Daoy (cell line): ENCODE results near the gene SLC26A1. TPM values are rescaled to one million over a fixed set of nuclear protein-coding genes. Genes with fewer than 3 reads are reported as not detected.

Source experiments
- total RNA-seq: library from RNA; depleted of rRNA; stranded (reverse); fragments of >200 nt; shearing (Covaris generic); gene quantifications from 2 replicates; pipeline ENCODE4 v1.2.3, GENCODE V29; 2014; rRNA removed

The SLC26A1 gene
- total RNA-seq, 1 experiment from 2014 or later, result 0.57 TPM

Other genes starting within 250 kb of the SLC26A1 start
- not detected in 2 replicates for gene CPLX1, start 167.3 kb downstream of the SLC26A1 start, total RNA-seq
- 61.6 and 71.9 TPM in 2 replicates for gene GAK, start 61.1 kb downstream of the SLC26A1 start, total RNA-seq
- 12.0 and 20.1 TPM in 2 replicates for gene TMEM175, start 60.9 kb downstream of the SLC26A1 start, total RNA-seq
- 4.3 and 4.4 TPM in 2 replicates for gene DGKQ, start 19.8 kb downstream of the SLC26A1 start, total RNA-seq
- 1.0 and 2.3 TPM in 2 replicates for gene IDUA, start 6.4 kb downstream of the SLC26A1 start, total RNA-seq
- 35.5 and 40.6 TPM in 2 replicates for gene FGFRL1, start 18.2 kb upstream of the SLC26A1 start, total RNA-seq
- gene RNF212, start 120.2 kb upstream of the SLC26A1 start, total RNA-seq, result not detected in 2 replicates
- 0.29 TPM in 1 of 2 replicates, not detected in the other for gene SPON2, start 179.2 kb upstream of the SLC26A1 start, total RNA-seq